ENCODE results near the gene SOX6. TPM values are rescaled to one million over a fixed set of nuclear protein-coding genes. Genes with fewer than 3 reads are reported as not detected.

SOX6 gene
- total and polyA plus RNA-seq, 2 of the 13 experiments (the other 11 are each of a cell fraction or from before 2014, with no cell fraction given): 2.6 to 11.2 TPM

GRCh38 chr11:16402654-16403447 lies 46.5 kb upstream of the SOX6 start (continued):
- TF ChIP-seq ZNF326 (CRISPR knock-in tag; IDR thresholded peaks at IDR 0.05; ENCODE audit: borderline replicate concordance) (no peak), ZBTB42 (CRISPR knock-in tag; IDR thresholded peaks at IDR 0.05) (no peak), SP5 (CRISPR knock-in tag; IDR thresholded peaks at IDR 0.05; ENCODE audit: borderline replicate concordance, low read depth) (no peak), ZNF570 (CRISPR knock-in tag; IDR thresholded peaks at IDR 0.05; ENCODE audit: borderline replicate concordance) (no peak), ZSCAN5A (CRISPR knock-in tag; IDR thresholded peaks at IDR 0.05; ENCODE audit: borderline replicate concordance) (peak; percentile 56; the same call in 1 of the 2 replicates), TEAD3 (CRISPR knock-in tag; optimal IDR thresholded peaks at IDR 0.05; ENCODE audit: borderline replicate concordance) (peak; percentile 58), ZNF709 (CRISPR knock-in tag; IDR thresholded peaks at IDR 0.05) (no peak), ARNTL (CRISPR knock-in tag; IDR thresholded peaks at IDR 0.05) (no peak), GATA4 (IDR thresholded peaks at IDR 0.05; ENCODE audit: borderline replicate concordance, low read depth) (no peak), SATB2 (CRISPR knock-in tag; IDR thresholded peaks at IDR 0.05) (no peak), ZNF550 (CRISPR knock-in tag; IDR thresholded peaks at IDR 0.05; ENCODE audit: borderline replicate concordance) (no peak), NR2F6 (IDR thresholded peaks at IDR 0.05) (peak; percentile 67), NR2F6 (CRISPR knock-in tag; IDR thresholded peaks at IDR 0.05) (peak; percentile 74), ZNF350 (CRISPR knock-in tag; IDR thresholded peaks at IDR 0.05; ENCODE audit: borderline replicate concordance, low read depth) (no peak), PRPF4 (IDR thresholded peaks at IDR 0.05; ENCODE audit: low read depth, low read length, poor library complexity, severe bottlenecking) (no peak), REXO4 (CRISPR knock-in tag; IDR thresholded peaks at IDR 0.05; ENCODE audit: borderline replicate concordance) (no peak), SNRNP70 (IDR thresholded peaks at IDR 0.05; ENCODE audit: low read depth, low read length) (no peak), NONO (IDR thresholded peaks at IDR 0.05) (no peak), NONO (CRISPR knock-in tag; conservative IDR thresholded peaks at IDR 0.05) (no peak), ZNF276 (CRISPR knock-in tag; IDR thresholded peaks at IDR 0.05; ENCODE audit: low read depth) (no peak), ZNF530 (CRISPR knock-in tag; IDR thresholded peaks at IDR 0.05; ENCODE audit: low read depth) (no peak), MBNL3 (CRISPR knock-in tag; conservative IDR thresholded peaks at IDR 0.05) (no peak), ZKSCAN5 (CRISPR knock-in tag; IDR thresholded peaks at IDR 0.05) (no peak), TBX3 (IDR thresholded peaks at IDR 0.05; ENCODE audit: borderline replicate concordance) (peak; percentile 58; the same call in 1 of the 2 replicates), THAP8 (CRISPR knock-in tag; IDR thresholded peaks at IDR 0.05; ENCODE audit: borderline replicate concordance) (no peak), AGO1 (IDR thresholded peaks at IDR 0.05; ENCODE audit: low read depth, low read length, poor library complexity, severe bottlenecking) (no peak), ZNF17 (CRISPR knock-in tag; IDR thresholded peaks at IDR 0.05) (no peak), RARA (CRISPR knock-in tag; IDR thresholded peaks at IDR 0.05) (peak; percentile 30; the same call in 1 of the 2 replicates), DPF2 (CRISPR knock-in tag; IDR thresholded peaks at IDR 0.05; ENCODE audit: borderline replicate concordance, low read depth) (no peak)
